Kidney tubule cell (primary cell): ENCODE measurements around the gene DLG2.
"Not testable (repeated sequence)": the region's sequence is repeated elsewhere in the genome, so short reads cannot be mapped to it uniquely, and the experiment has no call there.

ENCODE experiments used
- DNase-seq: peaks from one replicate; pipeline ENCODE4 v3.0.0-alpha.2; 2018; ENCODE audit warnings: low spot score

The DLG2 gene

DNA sequence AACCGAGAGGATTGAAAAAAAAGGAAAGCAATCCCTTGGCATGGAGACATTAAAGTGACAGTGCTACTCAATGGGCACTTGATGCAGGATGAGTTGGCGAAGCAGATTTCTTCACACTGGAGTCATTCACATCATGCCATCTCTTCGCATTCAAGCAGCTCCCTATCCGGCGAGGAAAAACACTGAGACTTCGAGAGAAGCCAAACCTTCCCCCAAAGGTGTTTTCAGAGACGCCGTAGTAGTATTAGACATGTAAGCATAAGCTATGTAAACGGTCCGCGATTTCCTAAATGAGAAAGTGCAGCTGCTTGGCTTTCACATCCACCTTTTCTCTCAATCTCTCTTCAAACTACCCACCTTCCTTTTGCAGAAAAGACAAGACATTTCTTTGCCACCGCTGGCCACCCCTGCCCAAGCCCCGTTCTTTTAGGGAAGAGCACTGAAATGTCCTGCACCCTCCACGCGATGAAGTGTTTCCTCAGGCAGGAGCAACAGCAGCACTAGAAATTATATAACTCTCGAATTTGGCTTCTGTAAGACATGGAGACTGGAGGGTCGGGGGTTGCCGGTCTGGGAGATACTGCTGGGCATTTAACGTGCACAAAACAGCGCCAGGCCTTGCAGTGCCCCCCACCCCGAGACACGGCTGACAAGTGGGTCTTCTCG lies at the start of gene DLG2:
TSS of gene DLG2 (minus strand) at position 13 of the 666 bp plus-strand sequence.
- DNase-seq: peak; percentile 57

DNA sequence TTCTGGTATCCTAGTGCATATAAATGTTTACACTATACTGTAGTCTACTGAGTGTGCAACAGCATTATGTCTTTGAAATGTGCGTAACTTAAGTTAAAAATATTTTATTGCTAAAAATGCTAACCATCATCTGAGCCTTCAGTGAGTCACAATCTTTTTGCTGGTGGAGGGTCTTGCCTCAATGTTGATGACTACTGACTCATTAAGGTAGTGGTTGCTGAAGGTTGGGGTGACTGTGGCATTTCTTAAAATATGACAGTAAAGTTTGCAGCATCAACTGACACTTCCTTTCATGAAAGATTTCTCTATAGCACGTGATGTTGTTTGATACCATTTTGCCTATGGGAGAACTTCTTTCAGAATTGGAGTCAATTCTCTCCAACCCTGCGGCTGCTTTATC lies 46.2 kb upstream of the DLG2 start:
- no peak for DNase-seq

DNA sequence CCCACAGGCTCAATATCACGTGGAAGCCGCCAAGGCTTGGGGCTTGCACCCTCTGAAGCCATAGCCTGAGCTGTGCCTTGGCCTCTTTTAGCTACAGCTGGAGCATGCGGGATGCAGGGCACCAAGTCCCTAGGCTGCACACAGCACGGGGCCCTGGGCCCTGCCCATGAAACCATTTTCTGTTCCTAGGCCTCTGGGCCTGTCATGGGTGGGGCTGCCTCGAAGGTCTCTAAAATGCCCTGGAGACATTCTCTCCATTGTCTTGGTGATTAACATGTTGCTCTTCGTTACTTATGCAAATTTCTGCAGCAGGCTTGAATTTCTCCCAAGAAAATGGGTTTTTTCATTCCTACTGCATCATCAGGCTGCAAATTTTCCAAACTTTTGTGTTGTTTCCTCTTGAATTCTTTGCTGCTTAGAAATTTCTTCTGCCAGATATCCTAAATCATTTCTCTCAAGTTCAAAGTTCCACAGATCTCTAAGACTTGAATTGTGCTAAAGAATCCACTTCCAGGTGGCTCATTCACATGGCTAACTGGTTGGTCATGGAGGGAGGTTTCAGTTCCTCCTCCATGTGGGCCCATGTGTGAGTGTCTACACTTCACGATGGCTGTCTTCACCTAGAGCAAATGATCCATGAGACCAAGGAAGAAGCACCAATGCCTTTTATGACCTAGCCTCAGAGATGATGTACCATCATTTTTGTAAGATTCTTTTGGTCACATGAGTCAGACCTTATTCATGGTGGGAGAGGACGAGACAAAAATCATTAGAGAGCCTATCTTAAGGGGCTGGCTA lies 45.2 kb upstream of the DLG2 start:
- peak; percentile 17 for DNase-seq

DNA sequence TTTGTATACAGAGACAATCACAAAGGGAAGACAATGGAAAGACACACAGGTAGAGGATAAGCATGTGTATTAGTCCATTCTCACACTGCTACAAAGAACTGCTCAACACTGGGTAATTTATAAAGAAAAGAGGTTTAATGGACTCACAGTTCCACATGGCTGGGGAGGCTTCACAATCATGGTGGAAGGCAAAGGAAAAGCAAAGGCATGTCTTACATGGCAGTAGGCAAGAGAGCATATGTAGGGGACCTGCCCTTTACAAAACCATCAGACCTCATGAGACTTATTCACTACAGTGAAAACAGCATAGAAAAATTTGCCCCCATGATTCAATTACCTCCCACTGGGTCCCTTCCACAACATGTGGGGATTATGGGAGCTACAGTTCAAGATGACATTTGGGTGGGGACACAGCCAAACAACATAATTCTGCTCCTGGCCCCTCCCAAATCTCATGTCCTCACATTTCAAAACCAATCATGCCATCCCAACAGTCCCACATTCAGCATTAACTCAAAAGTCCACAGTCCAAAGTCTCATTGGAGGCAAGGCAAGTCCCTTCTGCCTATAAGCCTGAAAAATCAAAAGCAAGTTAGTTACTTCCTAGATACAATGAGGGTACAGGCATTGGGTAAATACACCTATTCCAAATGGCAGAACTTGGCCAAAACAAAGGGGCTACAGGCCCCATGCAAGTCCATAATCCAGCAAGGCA lies 44.0 kb upstream of the DLG2 start:
- not testable (repeated sequence) for DNase-seq

DNA sequence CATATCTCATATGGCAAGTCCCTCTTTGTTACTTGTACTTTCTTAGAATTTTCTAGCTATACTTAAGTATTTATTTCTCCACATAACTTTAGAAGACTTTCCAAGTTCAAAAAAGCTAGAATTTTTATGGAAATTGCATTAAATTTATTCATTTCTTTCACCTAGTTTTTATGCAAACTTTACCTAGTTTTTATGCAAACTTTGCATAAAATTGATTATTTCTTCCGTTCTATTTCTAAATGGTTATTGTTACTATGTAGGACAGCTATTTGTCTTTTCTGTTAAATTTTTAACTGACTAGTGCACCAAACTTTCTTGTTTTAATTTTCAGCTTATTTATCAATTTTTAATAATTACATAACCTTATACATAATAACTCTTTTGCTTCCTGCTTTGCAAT lies 41.0 kb upstream of the DLG2 start:
- DNase-seq: no peak

DNA sequence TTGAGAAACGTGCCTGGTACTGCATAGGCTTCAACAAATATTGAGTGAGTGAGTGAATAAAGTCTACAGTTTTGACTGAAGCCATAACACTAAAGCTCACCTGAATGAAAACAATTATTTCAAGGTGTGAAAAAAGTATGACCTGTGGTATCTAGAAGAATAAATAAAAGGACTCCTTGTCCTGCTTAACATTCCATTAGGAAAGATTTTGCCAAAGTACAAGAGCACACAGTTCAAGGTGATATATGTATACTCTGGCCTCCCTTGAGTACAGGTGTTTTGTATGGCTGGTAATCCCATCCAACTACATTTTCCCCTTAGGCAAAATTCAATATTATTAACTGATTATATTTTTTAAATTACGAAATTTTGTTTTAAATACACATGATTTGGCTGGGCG lies 39.5 kb upstream of the DLG2 start:
- no peak for DNase-seq

DNA sequence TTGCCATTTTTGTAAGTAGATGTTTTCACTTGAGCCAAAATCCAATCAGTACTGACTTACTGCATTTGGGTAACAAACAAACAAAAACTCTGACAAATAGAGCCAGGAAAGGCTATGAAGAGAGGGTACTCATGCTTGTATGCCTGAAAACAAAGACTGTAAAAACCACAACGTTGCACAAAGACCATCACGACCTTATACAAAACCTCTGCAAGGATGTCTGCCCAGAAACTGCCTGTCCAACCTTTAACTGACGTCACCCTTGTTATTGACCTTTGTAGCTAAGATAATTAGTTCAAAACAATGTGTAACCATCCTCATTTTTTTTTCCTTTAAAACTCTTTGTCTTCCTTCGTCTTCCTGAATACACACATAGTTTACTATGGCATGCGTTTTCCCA lies 38.6 kb upstream of the DLG2 start:
- DNase-seq: peak; percentile 37

DNA sequence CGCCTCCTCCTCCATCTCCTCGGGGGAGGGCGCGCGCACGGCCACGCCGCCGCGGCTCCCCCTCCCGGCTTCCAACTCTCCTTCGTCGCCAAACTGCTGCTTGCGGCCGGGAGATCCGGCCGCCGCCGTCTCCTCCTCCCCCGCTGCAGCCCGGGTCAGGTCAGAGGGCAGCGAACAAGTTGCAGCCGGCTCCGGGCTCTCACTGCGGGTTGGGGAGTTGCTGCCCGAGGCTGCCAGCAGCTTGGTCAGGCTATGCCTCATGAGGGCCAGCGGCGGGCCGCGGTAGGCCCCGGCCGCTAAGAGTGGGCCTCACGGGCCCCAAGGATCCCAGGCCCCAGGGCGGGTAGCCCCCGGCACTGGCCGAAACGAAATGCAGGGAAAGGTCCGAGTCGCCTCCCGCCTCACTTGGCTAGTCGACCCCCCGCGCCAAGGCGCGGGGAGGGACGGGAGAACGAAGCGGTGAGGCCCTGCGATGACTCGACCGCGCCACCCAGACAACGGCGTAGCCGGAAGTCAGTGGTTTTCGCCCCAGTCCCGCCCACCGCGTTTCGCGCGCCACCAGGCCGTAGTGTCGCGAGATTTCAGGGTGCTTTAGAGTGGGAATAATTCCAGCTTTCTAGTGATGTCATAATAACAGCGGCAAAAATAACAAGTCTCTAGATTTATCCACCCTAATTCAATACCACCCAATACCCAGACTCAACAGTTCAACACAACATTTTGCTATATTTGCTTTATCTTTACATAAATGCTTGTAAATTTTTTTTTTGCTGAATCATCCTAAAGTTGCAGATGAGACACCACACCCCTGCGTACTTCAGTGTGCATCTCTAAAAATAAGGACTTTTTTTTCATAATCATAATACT lies 37.7 kb upstream of the DLG2 start, which contains the start of gene CREBZF:
TSS of gene CREBZF (minus strand) at position 515 of the 867 bp plus-strand sequence. CDS start at position 261, 254 bp downstream.
- peak; percentile 95 for DNase-seq

DNA sequence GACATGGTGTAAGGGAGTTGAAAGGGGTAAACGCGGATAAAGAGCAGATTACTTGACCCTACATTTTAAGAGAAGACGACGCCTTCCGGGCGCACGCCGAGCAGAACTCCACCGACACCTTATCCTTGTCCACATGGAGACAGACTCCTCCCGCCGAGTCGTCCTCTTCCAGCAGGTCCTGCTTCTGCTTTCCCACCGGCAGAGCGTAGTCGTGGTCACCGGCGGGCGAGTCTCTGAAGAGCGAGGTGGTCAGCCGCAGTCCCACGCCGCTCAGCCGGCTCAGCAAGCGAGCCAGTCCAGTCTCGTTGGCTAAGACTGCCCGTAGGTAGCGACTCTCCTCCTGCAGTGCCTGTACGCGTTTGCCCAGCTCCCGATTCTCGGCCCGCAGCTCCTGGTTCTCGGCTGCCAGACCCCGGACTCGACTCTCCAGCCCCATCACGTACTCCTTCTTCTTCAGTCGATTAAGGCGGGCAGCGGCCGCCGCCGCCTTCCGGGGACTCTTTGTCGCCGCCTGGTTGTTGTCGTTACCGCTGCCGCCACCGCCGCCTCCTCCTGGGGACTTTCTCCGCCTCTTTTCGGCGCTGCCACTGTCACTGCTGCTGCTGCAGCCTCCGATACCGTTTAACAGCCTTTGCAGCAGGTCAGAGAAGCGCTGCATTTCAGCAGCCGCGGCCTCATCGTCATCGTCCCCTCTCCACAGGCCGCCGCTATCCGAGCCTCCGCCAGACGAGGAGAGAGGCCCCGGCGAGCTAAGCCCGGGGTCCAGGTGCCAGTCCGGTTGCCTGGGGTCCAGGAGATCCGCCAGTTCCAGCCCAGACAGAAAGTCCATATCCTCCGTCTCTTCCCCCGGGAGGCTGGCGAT lies 36.8 kb upstream of the DLG2 start:
- DNase-seq: peak; percentile 76

DNA sequence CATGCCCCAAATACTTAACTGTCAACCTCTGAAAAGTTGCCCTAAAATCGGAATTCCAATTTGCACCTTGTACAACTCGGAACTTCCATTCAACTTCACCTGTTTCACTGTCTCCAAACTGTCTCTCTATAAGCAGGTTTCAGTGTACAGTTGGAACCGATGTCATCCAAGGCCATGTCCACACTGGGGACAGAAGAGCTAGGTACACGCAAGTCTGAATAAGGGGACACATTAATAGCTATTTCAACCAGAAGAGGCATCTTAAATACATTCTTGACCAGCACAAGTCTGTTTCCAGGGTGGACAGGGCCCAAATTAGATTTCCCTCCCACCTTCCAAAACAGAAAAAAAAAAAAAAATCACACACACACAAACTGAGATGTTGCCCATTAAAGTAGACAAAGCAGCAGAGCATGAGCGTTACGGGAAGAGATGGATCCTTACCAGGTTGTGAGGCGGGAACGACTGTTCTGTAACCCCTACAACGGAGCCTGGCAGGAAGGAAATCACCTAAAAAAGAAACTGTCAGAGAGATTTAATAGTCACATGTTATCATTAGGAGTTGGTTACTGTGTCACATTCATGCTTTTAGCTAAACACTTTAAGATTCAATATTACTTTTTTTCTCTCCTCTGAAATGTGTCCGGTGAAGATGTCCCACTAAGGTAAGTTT lies 36.1 kb upstream of the DLG2 start:
- DNase-seq: peak; percentile 22

DNA sequence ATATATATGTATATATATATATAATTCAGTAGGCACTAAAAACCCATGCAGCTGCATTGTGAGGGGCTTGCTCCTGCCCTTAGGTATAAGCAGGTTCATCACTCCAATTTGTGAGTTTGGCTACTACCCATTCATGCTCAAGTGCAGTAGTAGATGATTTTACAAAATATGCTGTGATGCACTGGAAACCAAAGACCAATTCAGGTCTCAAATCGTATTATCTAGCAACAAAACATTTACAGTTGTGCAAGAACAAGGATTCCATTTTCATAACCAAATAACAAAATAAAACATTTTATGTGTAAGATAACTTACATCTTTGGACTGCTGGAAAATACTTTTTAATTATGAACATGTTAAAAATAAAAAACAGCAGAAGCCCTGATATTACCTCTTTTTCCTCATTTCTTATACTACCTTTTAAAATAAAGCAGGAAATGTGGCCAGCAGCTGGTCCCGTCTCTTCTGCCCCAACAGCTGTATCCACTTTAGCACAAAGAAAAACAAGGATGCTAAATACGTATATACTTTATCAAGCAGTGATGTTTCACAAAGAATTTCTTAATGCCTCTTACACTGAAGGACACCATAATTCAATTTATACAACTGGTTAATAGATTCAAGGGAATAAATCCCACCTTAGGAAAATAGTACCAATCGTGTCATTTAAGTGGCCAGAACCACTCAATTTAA lies 35.0 kb upstream of the DLG2 start:
- DNase-seq: no peak

DNA sequence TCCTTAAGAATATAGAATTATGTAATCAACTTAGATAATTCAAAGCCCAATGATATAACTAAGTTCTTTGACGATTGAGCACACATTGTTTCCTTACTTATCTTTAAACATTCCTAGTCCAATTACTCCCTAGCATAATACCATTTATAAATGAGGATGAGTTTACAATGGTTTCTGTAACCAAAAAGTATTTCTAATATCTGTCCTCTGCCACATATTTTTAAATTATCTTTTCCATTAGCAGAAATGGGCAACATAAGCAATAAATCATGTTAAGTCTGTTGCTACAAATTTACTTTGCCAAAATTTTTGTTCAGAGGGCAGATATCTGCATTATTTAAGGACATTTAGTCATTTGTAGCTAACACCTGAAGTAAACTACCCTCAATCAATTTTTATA lies 31.0 kb upstream of the DLG2 start:
- DNase-seq: no peak

DNA sequence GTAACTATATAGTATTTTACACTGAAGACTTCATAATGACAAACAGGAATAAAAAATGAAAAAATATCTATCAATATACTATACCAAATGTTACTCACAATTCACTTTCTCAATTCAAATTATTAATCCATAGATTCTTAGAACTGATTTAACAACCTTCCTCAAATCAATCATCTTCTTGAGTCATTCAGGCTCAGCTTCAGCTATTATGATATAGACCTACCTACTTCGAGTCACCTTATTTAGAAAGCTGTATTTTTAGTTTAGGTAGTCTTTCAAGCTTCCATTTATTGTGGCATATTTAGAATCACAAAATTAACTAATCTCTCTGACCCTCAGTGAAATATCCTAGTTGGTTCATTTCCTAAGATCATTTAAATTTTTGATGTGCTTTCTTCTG lies 29.6 kb upstream of the DLG2 start:
- DNase-seq: no peak

DNA sequence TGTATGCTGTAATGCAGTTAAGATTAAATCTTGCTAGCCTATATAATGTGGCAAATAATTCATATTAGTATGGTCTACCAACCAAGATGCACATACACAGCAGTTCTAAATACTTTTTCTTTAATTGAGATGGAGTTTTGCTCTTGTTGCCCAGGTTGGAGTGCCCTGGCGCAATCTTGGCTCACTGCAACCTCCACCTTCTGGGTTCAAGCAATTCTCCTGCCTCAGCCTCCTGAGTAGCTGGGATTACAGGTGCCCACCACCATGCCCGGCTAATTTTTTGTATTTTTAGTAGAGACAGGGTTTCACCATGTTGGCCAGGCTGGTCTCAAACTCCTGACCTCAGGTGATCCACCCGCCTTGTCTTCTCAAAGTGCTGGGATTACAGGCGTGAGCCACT lies 27.2 kb upstream of the DLG2 start:
- DNase-seq: not testable (repeated sequence)

DNA sequence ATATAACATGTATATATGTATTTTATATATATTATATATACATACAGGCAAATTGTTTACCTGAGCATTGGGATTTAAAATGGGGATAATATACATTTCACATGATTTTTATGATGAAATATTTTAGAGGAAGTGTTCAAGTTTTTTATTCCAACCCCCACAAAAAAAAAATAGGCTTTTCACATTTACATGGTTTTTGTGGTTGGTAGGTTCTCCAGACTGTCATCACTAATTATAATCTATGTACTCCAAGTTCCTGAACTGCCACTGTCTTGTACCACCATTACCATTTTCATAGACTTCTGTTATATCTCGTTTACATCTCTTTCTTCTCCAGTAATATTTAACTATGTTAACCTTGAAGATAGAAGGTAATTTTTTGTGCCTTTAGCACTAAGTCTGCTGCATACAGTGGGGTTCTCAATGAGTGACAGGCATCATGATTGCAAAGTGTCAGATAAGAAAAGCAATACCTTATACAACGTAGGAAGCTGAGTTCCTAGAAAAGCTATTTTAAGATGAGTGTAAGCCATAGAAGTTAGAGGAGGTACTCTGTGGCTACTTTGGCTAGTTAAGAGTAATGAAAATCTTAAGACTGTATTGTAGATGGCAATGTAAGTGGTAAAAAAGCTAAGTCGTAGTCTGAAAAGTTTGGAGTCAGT lies 25.8 kb upstream of the DLG2 start:
- DNase-seq: no peak

DNA sequence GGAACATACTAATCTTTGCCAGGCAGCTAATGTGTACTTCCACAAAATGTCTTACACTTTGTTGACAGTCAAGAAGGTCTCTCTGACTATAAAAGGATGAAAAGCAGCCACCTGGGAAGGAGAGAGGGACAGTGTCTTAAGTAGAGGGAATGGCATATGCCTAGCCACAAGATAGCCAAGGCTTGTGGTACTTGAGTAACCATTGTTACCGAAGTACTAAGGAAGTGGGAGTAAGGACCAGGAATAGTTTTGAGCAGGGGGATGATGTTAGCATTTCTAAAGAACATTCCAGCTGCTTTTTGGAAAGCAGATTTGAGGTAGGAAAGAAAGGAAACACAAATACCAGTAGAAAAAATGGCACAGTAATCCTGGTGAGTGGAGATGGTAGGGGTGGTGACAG lies 24.0 kb upstream of the DLG2 start:
- no peak for DNase-seq

DNA sequence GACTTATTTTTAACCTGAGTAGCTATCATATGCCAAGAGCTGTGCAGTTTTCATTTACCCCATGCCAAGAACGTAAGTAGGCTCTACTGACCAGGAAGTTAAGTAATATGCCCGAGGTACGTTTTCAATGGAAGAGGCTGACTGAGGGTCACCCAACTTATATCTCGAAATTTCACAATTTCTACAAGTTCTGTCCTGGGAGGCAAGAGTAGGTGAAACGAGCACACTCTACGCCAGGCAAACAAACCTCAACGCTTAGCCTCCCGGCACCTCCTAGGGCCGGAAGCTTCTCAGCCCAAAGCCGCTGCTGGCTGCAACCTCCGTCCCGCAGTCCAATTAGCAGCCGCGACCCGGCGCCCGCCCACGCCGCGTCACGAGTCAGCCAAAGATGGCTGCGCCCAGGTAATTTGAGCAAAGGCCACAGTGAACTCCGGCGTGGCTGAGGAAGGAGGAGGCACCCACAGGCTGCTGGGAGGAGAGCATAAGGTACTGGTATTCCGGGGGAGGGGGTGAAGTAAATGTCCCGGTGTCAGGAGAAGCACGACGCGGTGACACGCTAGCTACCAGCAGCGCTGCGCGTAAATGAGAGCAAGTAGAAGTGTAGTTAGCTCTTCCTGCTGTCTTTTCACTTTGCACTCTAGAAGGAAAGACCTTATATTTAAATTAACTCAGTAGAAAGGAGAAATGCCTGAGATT lies 20.6 kb upstream of the DLG2 start, which contains the start of gene TMEM126A:
TSS of gene TMEM126A (plus strand) at position 364 of the 696 bp plus-strand sequence. CDS start 2,289 bp downstream, outside the sequence.
- peak; percentile 93 for DNase-seq

DNA sequence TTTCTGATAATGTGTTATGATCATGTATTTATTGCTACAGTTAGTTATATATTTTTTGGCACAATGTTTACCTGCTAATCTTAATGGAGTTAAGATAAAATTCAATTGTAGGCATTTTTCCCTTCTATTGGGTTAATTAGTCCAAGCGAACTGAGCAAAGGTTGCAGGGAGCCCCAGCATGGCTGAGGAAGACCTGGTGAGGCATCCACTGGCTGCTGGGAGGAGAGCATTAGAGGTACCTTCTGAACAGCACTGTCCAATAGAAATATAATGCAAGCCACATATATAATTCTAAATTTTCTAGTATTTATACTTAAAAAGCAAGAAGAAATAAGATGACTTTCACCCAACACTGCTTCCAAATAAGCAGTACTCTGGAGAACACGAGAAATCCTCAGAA lies 19.9 kb upstream of the DLG2 start:
- no peak for DNase-seq
